DND-41 (cell line): Measurements from ENCODE around the gene ENPP1.

Experiments used
- ATAC-seq: fragments of 200-7000 bp; cut with Tn5 transposase; 3 replicates; pipeline ENCODE4 v1.9.1; 2021; ENCODE audit warnings: low read depth; ENCODE audit not compliant: insufficient read depth
- DNase-seq: peaks from one replicate; pipeline ENCODE4 v3.0.0-alpha.2; 2020
- H2AFZ ChIP-seq: 2 replicates; pipeline ENCODE4 v1.6.0; 2012; ENCODE audit warnings: low read depth, low read length
- H3K27ac ChIP-seq: 2 replicates; pipeline ENCODE4 v1.5.1; 2012; ENCODE audit warnings: low read length, inconsistent platforms
- H3K27me3 ChIP-seq: fragments of 200-600 bp; sonication (generic); 2 replicates; pipeline ENCODE4 v1.6.0; 2012; ENCODE audit warnings: low read length, mild to moderate bottlenecking, inconsistent platforms; ENCODE audit not compliant: insufficient read depth, poor library complexity
- H3K36me3 ChIP-seq: 2 replicates; pipeline ENCODE4 v1.5.1; 2012; ENCODE audit warnings: low read length, inconsistent platforms; ENCODE audit not compliant: insufficient read depth
- H3K4me1 ChIP-seq: 2 replicates; pipeline ENCODE4 v1.5.1; 2012; ENCODE audit warnings: mild to moderate bottlenecking, low read length; ENCODE audit not compliant: insufficient read depth
- H3K4me2 ChIP-seq: 2 replicates; pipeline ENCODE4 v1.6.0; 2012; ENCODE audit warnings: mild to moderate bottlenecking, moderate library complexity, low read length, inconsistent platforms; ENCODE audit not compliant: insufficient read depth
- H3K4me3 ChIP-seq, 2 experiments: fragments of 200-600 bp in 1 of 2; shearing (Covaris generic) in 1 of 2; 2 replicates each; pipeline ENCODE4 v1.5.1; 2012 to 2016; ENCODE audit warnings: inconsistent platforms in 2 of 2, low read length in 2 of 2, mild to moderate bottlenecking in 2 of 2, low read depth in 1 of 2, moderate library complexity in 1 of 2
- H3K79me2 ChIP-seq: 2 replicates; pipeline ENCODE4 v1.6.0; 2012; ENCODE audit warnings: low read length, inconsistent platforms; ENCODE audit not compliant: insufficient read depth
- H3K9ac ChIP-seq: 2 replicates; pipeline ENCODE4 v1.6.0; 2012; ENCODE audit warnings: low read depth, mild to moderate bottlenecking, inconsistent platforms, low read length, moderate library complexity
- H3K9me3 ChIP-seq: 2 replicates; pipeline ENCODE4 v1.5.1; 2012; ENCODE audit warnings: low read length, moderate library complexity, mild to moderate bottlenecking, inconsistent platforms; ENCODE audit not compliant: insufficient read depth, severe bottlenecking
- H4K20me1 ChIP-seq: 2 replicates; pipeline ENCODE4 v1.6.0; 2012; ENCODE audit warnings: low read length; ENCODE audit not compliant: insufficient read depth
- CTCF ChIP-seq: IDR thresholded peaks from 2 replicates; pipeline ENCODE4 v1.5.1; 2012; ENCODE audit warnings: borderline replicate concordance, low read length, moderate library complexity, mild to moderate bottlenecking; ENCODE audit not compliant: poor library complexity, severe bottlenecking; ENCODE audit errors: extremely low read depth
- EZH2 ChIP-seq: IDR thresholded peaks from 3 replicates; pipeline ENCODE4 v1.6.1; 2012; ENCODE audit warnings: borderline replicate concordance, low read depth, mild to moderate bottlenecking, moderate library complexity, low read length, inconsistent platforms; ENCODE audit not compliant: severe bottlenecking

ENPP1 gene

GRCh38 chr6:131846023-131846663 is 38.3 kb downstream of the ENPP1 start:
- no peaks in the 10 kb centered on the region for H4K20me1 ChIP-seq
- H3K27me3 ChIP-seq: no peaks in the 10 kb centered on the region
- H3K79me2 ChIP-seq: no peaks in the 10 kb centered on the region
- DNase-seq: no peak
- no peak overlapping the region for H3K27ac ChIP-seq
- H3K9me3 ChIP-seq: no peaks in the 10 kb centered on the region
- TF ChIP-seq CTCF (no peak), EZH2 (no peak)
- ATAC-seq: no peak
- no peak overlapping the region for H3K4me2 ChIP-seq
- H3K36me3 ChIP-seq: no peaks in the 10 kb centered on the region
- no peak overlapping the region for H2AFZ ChIP-seq
- H3K9ac ChIP-seq: no peak overlapping the region
- H3K4me1 ChIP-seq: no peaks in the 10 kb centered on the region
- H3K4me3 ChIP-seq: no peak overlapping the region

GRCh38 chr6:131846905-131847304 is 39.1 kb downstream of the ENPP1 start:
- no peak overlapping the region for H3K27ac ChIP-seq
- H3K9ac ChIP-seq: no peak overlapping the region
- no peak overlapping the region for H3K4me3 ChIP-seq
- no peaks in the 10 kb centered on the region for H3K9me3 ChIP-seq
- no peaks in the 10 kb centered on the region for H3K36me3 ChIP-seq
- ATAC-seq (no peak), DNase-seq (no peak)
- no peaks in the 10 kb centered on the region for H4K20me1 ChIP-seq
- no peaks in the 10 kb centered on the region for H3K79me2 ChIP-seq
- no peak overlapping the region for H2AFZ ChIP-seq
- H3K4me2 ChIP-seq: no peak overlapping the region
- TF ChIP-seq EZH2 (no peak), CTCF (no peak)
- no peaks in the 10 kb centered on the region for H3K27me3 ChIP-seq
- H3K4me1 ChIP-seq: no peaks in the 10 kb centered on the region

GRCh38 chr6:131849799-131850198 is 42.0 kb downstream of the ENPP1 start:
- Histone ChIP-seq H3K4me3 (no peak overlapping the region), H2AFZ (no peak overlapping the region), H3K9ac (no peak overlapping the region), H3K79me2 (no peaks in the 10 kb centered on the region), H4K20me1 (no peaks in the 10 kb centered on the region), H3K27ac (no peak overlapping the region), H3K4me1 (no peaks in the 10 kb centered on the region), H3K27me3 (no peaks in the 10 kb centered on the region), H3K9me3 (no peaks in the 10 kb centered on the region), H3K36me3 (no peaks in the 10 kb centered on the region), H3K4me2 (no peak overlapping the region)
- no peak for ATAC-seq
- DNase-seq: no peak
- no peak for TF ChIP-seq CTCF
